ENCODE measurements around the gene TRIM49.
"Not testable (repeated sequence)": the region's sequence is repeated elsewhere in the genome, so short reads cannot be mapped to it uniquely, and the experiment has no call there.

- TF ChIP-seq CTCF (IDR thresholded peaks at IDR 0.05); TEAD1 (CRISPR knock-in tag; IDR thresholded peaks at IDR 0.05); ZNF121 (CRISPR knock-in tag; IDR thresholded peaks at IDR 0.05): not testable (repeated sequence)
Measured at GRCh38 chr11:89826694-89827093, 18.3 kb upstream of the TRIM49 start.

Data from WTC11 (cell line).